Keratinocyte (primary cell): ENCODE data around the gene ADGRG4. TPM values are rescaled to one million over a fixed set of nuclear protein-coding genes. Genes with fewer than 3 reads are reported as not detected.

Source experiments
- polyA plus RNA-seq, 5 experiments: library from polyadenylated mRNA; depleted of rRNA in 3 of 5; stranded (reverse) in 3 of 5; stranded (forward) in 1 of 5; unstranded in 1 of 5; fragments of >200 nt; gene quantifications; 1 replicate in 1 of 5; 2 replicates in 3 of 5; 3 replicates in 1 of 5; pipeline versions ENCODE4 v1.2.1 to v1.2.3, GENCODE V29; 2011 to 2012; ENCODE audit warnings: missing spikeins in 2 of 5, low read depth in 1 of 5, low replicate concordance in 1 of 5

Gene ADGRG4
- polyA plus RNA-seq, 1 donor (not counting 4 experiments of a cell fraction or from before 2014, with no cell fraction given), result not detected

Other genes with a start within 250 kb of the ADGRG4 start
- 121 to 226 TPM (median 203 TPM) in 3 replicates for gene FHL1, start 153.4 kb upstream of the ADGRG4 start, polyA plus RNA-seq
- 9.7 to 13.6 TPM (median 12.5 TPM) in 3 replicates for gene MAP7D3, start 49.6 kb upstream of the ADGRG4 start, polyA plus RNA-seq
- gene BRS3, start 187.0 kb downstream of the ADGRG4 start, polyA plus RNA-seq, result not detected in 3 replicates
- 0.71 to 3.1 TPM (median 1.2 TPM) in 3 replicates for gene HTATSF1, start 196.6 kb downstream of the ADGRG4 start, polyA plus RNA-seq
- gene VGLL1, start 231.3 kb downstream of the ADGRG4 start, polyA plus RNA-seq, result 4.1 to 6.7 TPM (median 6.4 TPM) in 3 replicates